Measurements from ENCODE around the gene PEX7.
"Not testable (repeated sequence)": the region's sequence is repeated elsewhere in the genome, so short reads cannot be mapped to it uniquely, and the experiment has no call there.

The PEX7 gene

DNA sequence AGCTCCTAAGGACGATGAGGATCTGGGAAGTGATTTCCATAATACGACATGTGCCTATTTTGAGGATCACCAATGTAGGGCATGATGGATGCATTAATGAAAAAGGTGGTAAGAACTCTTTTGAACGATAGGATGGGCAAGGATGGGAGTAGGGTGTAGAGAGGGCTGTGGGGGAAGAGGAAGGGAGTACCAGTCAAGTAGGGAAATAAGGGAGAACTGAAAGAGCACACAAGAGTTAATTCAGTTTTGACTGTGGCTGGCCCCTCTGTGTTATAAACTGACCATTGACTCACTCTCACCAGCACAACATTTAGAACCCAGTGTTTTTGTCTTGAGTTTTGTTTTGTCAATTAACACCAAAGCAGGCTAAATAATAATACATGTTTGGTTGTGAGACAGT, 132.7 kb downstream of the PEX7 start:
- Histone ChIP-seq H3K36me3 (ENCODE audit: control insufficient read depth in 2 of 2, insufficient read depth in 2 of 2, low read length in 2 of 2) (no peaks in the 10 kb centered on the region), H3K9me3 (ENCODE audit: control insufficient read depth in 2 of 2, low read length in 2 of 2) (no peaks in the 10 kb centered on the region), H3K27me3 (ENCODE audit: control insufficient read depth in 1 of 2, insufficient read depth in 2 of 2, low read length in 2 of 2) (no peaks in the 10 kb centered on the region), H3K4me3 (ENCODE audit: low read length in 2 of 2) (no peak overlapping the region), H3K9ac (ENCODE audit: low read length in 2 of 2) (no peak overlapping the region), H3K4me1 (ENCODE audit: control insufficient read depth, insufficient read depth, low read length) (no peaks in the 10 kb centered on the region), H3K27ac (ENCODE audit: low read length) (no peak overlapping the region)

DNA sequence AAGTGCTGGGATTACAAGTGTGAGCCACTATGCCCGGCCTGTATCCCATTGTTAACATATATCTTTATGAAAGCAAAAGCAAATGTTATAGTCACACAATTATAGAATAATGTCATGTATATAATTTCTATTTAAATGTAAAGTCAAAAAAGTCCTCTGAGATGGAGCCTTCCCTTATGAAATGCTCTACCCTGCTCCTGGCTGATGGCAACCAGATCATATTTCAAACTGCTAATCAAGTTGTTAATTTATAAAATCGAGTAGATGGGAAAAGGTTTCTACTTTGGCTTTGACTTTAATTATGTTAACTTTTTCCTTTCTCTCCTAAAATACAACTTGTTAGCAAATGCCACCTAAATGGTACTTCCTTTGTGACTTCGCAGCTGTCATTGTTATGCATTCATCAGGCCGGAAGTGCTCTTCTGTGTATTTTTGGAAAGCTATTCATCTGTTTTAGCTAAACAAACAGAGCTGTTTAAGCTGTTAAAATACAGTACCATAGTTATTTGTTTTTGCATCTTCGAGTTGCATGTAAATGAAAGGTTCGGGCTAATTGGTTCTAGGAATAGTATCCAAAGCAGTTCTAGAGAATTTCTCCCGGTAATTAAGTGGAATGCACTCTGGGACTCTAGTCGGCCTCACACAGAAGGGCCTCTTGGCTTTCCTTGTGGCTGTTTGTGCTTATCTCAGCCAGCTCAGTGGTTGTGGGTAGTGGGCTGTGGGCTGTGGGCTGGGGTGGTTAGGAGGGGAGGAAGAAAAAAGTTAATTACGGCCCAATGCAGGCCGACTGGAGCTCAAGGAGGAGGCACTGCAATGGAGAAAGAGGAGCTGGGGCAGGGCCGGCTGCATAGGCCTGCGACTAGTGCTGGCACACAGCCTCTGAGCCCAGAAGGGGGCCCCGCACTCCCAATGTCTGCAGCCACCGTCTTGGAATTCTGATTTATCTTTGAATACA, 134.5 kb downstream of the PEX7 start:
- no peaks in the 10 kb centered on the region for H3K9me3 ChIP-seq (ENCODE audit: control insufficient read depth in 2 of 2, low read length in 2 of 2)
- no peaks in the 10 kb centered on the region for H3K4me1 ChIP-seq (ENCODE audit: control insufficient read depth, insufficient read depth, low read length)
- no peaks in the 10 kb centered on the region for H3K27me3 ChIP-seq (ENCODE audit: control insufficient read depth in 1 of 2, insufficient read depth in 2 of 2, low read length in 2 of 2)
- H3K9ac ChIP-seq (ENCODE audit: low read length in 2 of 2): no peak overlapping the region
- H3K27ac ChIP-seq (ENCODE audit: low read length): no peak overlapping the region
- H3K4me3 ChIP-seq (ENCODE audit: low read length in 2 of 2): no peak overlapping the region
- no peaks in the 10 kb centered on the region for H3K36me3 ChIP-seq (ENCODE audit: control insufficient read depth in 2 of 2, insufficient read depth in 2 of 2, low read length in 2 of 2)

DNA sequence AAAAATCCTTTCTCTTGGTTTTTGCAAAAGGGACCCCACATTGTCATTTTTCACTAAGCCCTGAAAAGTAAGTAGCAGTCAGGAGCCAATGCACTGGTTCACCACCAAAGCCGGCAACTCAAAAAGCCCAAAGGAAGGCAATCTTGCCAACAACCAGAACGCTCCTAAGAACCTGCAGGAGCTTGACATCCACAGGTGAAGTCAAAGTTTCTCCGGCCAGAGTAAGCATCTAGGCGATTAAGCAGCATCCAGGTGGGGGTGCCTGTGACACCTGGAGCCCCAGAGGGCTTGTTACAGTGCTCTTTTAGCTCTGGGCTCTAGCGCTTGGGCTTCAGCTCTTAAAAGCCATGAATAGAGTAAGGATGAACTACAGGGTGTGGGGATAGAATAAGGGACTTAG, 135.8 kb downstream of the PEX7 start:
- no peaks in the 10 kb centered on the region for H3K27me3 ChIP-seq (ENCODE audit: control insufficient read depth in 1 of 2, insufficient read depth in 2 of 2, low read length in 2 of 2)
- no peaks in the 10 kb centered on the region for H3K4me1 ChIP-seq (ENCODE audit: control insufficient read depth, insufficient read depth, low read length)
- no peak overlapping the region for H3K9ac ChIP-seq (ENCODE audit: low read length in 2 of 2)

DNA sequence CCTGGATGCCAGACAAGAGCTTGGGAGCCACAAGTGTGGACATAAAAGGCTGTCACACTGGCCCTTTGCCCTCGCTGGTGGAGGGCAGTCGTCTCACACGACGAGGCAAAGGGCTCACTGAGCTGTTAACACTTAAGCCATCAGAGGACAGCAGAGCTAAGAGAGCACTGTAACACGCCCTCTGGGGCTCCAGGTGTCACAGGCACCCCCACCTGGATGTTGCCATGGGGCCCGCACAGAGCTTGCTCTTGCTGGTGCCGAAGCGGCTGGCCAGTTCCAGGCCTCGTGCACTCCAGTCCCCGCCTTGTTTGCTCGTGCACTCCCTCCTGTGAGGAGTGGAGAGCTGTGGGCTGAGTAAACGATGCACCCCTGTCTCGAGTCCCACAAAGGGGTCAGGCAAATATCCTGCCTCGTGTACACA, 137.1 kb downstream of the PEX7 start:
- no peaks in the 10 kb centered on the region for H3K4me1 ChIP-seq (ENCODE audit: control insufficient read depth, insufficient read depth, low read length)
- no peak overlapping the region for H3K9ac ChIP-seq (ENCODE audit: low read length in 2 of 2)

More for the DNA sequence above, 135.8 kb downstream of the PEX7 start:
- H3K36me3 ChIP-seq (ENCODE audit: control insufficient read depth in 2 of 2, insufficient read depth in 2 of 2, low read length in 2 of 2): no peaks in the 10 kb centered on the region
- H3K9me3 ChIP-seq (ENCODE audit: control insufficient read depth in 2 of 2, low read length in 2 of 2): no peaks in the 10 kb centered on the region
- no peak overlapping the region for H3K27ac ChIP-seq (ENCODE audit: low read length)
- no peak overlapping the region for H3K4me3 ChIP-seq (ENCODE audit: low read length in 2 of 2)

DNA sequence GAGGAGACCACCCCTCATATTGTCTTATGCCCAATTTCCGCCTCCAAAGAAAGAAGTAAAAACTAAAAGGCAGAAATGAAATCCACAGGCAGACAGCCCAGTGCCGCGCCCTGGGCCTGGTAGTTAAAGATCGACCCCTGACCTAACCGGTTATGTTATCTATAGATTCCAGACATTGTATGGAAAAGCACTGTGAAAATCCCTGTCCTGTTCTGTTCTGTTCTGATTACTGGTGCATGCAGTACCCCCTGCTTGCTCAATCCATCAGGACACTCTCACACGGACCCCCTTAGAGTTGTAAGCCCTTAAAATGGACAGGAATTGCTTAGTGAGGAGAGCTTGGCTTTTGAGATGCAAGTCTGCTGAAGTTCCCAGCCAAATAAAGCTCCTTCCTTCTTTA, 137.5 kb downstream of the PEX7 start:
- H3K4me3 ChIP-seq (ENCODE audit: low read length in 2 of 2); H3K27me3 ChIP-seq (ENCODE audit: control insufficient read depth in 1 of 2, insufficient read depth in 2 of 2, low read length in 2 of 2); H3K4me1 ChIP-seq (ENCODE audit: control insufficient read depth, insufficient read depth, low read length); H3K9me3 ChIP-seq (ENCODE audit: control insufficient read depth in 2 of 2, low read length in 2 of 2); H3K36me3 ChIP-seq (ENCODE audit: control insufficient read depth in 2 of 2, insufficient read depth in 2 of 2, low read length in 2 of 2); H3K27ac ChIP-seq (ENCODE audit: low read length); H3K9ac ChIP-seq (ENCODE audit: low read length in 2 of 2): not testable (repeated sequence)

More for the DNA sequence above, 137.1 kb downstream of the PEX7 start:
- Histone ChIP-seq H3K36me3 (ENCODE audit: control insufficient read depth in 2 of 2, insufficient read depth in 2 of 2, low read length in 2 of 2) (no peaks in the 10 kb centered on the region), H3K9me3 (ENCODE audit: control insufficient read depth in 2 of 2, low read length in 2 of 2) (no peaks in the 10 kb centered on the region), H3K4me3 (ENCODE audit: low read length in 2 of 2) (no peak overlapping the region), H3K27ac (ENCODE audit: low read length) (no peak overlapping the region), H3K27me3 (ENCODE audit: control insufficient read depth in 1 of 2, insufficient read depth in 2 of 2, low read length in 2 of 2) (no peaks in the 10 kb centered on the region)

DNA sequence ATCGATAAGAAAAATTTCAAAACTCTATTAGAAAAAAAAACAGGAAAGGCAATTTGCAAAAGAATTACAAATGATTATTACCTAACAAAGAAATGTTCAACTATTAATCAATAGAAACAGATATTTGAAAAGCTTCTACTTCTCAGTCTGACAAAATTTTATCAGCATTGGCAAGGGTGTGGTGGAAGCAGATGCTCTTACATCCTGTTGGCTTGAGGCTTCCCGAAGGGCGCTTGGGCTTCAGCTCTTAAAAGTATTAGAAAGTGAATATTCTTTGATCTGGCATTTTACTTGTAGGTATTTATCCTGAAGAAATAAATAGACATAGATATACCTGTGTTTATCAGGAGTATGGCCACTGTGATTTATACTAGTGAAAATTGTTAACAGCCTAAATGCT, 138.4 kb downstream of the PEX7 start:
- Histone ChIP-seq H3K9me3 (ENCODE audit: control insufficient read depth in 2 of 2, low read length in 2 of 2) (no peaks in the 10 kb centered on the region), H3K27ac (ENCODE audit: low read length) (no peak overlapping the region), H3K4me1 (ENCODE audit: control insufficient read depth, insufficient read depth, low read length) (no peaks in the 10 kb centered on the region), H3K9ac (ENCODE audit: low read length in 2 of 2) (no peak overlapping the region), H3K4me3 (ENCODE audit: low read length in 2 of 2) (no peak overlapping the region), H3K27me3 (ENCODE audit: control insufficient read depth in 1 of 2, insufficient read depth in 2 of 2, low read length in 2 of 2) (no peaks in the 10 kb centered on the region), H3K36me3 (ENCODE audit: control insufficient read depth in 2 of 2, insufficient read depth in 2 of 2, low read length in 2 of 2) (no peaks in the 10 kb centered on the region)

DNA sequence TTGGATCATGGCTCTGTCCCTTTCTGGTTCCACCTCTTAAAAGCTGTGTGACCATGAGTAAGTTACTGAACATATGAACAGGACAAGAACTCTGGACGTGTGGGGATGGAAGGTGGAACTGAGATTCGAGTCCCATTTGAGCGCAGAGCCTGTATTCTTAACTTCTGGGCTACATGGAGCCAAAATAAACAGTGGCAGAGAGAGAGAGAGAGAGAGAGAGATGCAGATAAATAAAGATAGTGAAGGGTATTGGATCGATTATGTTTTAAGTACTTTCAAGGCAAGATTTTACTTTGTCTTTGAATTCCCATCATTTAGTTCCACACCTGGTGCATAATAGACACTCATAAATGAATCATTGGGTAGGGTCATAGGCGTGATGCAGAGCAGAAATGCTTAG, 139.5 kb downstream of the PEX7 start:
- H3K9ac ChIP-seq (ENCODE audit: low read length in 2 of 2): no peak overlapping the region
- H3K9me3 ChIP-seq (ENCODE audit: control insufficient read depth in 2 of 2, low read length in 2 of 2): no peaks in the 10 kb centered on the region
- no peaks in the 10 kb centered on the region for H3K27me3 ChIP-seq (ENCODE audit: control insufficient read depth in 1 of 2, insufficient read depth in 2 of 2, low read length in 2 of 2)
- H3K27ac ChIP-seq (ENCODE audit: low read length): no peak overlapping the region
- H3K4me1 ChIP-seq (ENCODE audit: control insufficient read depth, insufficient read depth, low read length): no peaks in the 10 kb centered on the region
- no peaks in the 10 kb centered on the region for H3K36me3 ChIP-seq (ENCODE audit: control insufficient read depth in 2 of 2, insufficient read depth in 2 of 2, low read length in 2 of 2)
- H3K4me3 ChIP-seq (ENCODE audit: low read length in 2 of 2): no peak overlapping the region

DNA sequence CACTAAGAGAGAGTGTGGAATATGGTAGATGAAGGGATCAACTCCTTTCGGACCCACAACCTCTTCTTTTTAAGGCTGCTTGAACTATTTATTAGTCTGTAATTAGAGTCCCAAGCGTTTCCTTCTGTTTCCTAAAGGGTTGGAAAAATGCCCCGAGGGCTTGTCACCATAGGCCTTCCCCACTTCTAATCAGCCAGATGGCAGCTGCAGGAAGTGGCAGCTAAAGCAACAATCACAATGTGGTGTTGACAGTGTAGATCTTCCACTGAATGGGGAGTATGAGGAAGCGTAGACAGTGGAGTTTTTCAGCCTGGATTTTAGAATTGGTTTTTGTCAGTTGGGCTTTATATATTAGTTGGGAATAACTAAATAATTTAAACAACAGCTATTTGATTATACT, 140.3 kb downstream of the PEX7 start:
- no peaks in the 10 kb centered on the region for H3K36me3 ChIP-seq (ENCODE audit: control insufficient read depth in 2 of 2, insufficient read depth in 2 of 2, low read length in 2 of 2)
- H3K4me3 ChIP-seq (ENCODE audit: low read length in 2 of 2): no peak overlapping the region
- no peaks in the 10 kb centered on the region for H3K9me3 ChIP-seq (ENCODE audit: control insufficient read depth in 2 of 2, low read length in 2 of 2)
- H3K27me3 ChIP-seq (ENCODE audit: control insufficient read depth in 1 of 2, insufficient read depth in 2 of 2, low read length in 2 of 2): peaks cover under 1 to 1% of the 10 kb centered on the region in 2 donors
- no peaks in the 10 kb centered on the region for H3K4me1 ChIP-seq (ENCODE audit: control insufficient read depth, insufficient read depth, low read length)
- no peak overlapping the region for H3K9ac ChIP-seq (ENCODE audit: low read length in 2 of 2)
- H3K27ac ChIP-seq (ENCODE audit: low read length): no peak overlapping the region

DNA sequence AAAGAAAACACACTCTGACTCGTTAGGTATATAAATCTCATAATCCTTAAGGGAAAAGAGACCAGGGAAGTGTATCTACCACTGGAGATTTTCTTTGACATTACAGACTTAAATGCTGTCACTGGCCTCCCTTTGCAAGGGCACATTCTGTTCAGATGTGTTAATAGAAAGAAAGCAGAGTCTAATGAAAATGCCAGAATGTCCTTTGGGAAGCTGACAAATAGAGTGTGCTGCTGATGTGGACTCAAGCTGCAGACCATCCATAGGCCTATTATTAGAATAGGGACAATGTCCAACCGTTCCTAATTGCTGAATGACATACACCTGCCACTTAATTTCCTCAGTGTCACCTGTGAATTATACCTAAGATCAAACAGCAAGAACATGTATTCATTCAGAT, 140.9 kb downstream of the PEX7 start:
- H3K27me3 ChIP-seq (ENCODE audit: control insufficient read depth in 1 of 2, insufficient read depth in 2 of 2, low read length in 2 of 2): peaks cover 2 to 5% of the 10 kb centered on the region in 2 donors
- no peaks in the 10 kb centered on the region for H3K9me3 ChIP-seq (ENCODE audit: control insufficient read depth in 2 of 2, low read length in 2 of 2)
- H3K4me1 ChIP-seq (ENCODE audit: control insufficient read depth, insufficient read depth, low read length): no peaks in the 10 kb centered on the region
- no peak overlapping the region for H3K4me3 ChIP-seq (ENCODE audit: low read length in 2 of 2)
- no peak overlapping the region for H3K9ac ChIP-seq (ENCODE audit: low read length in 2 of 2)
- no peaks in the 10 kb centered on the region for H3K36me3 ChIP-seq (ENCODE audit: control insufficient read depth in 2 of 2, insufficient read depth in 2 of 2, low read length in 2 of 2)
- no peak overlapping the region for H3K27ac ChIP-seq (ENCODE audit: low read length)

All from stomach smooth muscle (tissue), 2 donors.